ENCODE data around the gene TUBA8. TPM values are rescaled to one million over a fixed set of nuclear protein-coding genes. Genes with fewer than 3 reads are reported as not detected.

The TUBA8 gene
- total RNA-seq, 2 donors from 2014 or later, result 1.3 to 2.9 TPM

- 89% methylated on average over 8 of the region's 8 CpGs for WGBS
- H3K4me1 ChIP-seq (replicated peaks), result peaks cover 4% of the 10 kb centered on the region
- DNase-seq (ENCODE audit: low spot score), result no peak
- H3K36me3 ChIP-seq, result no peaks in the 10 kb centered on the region
- no peak overlapping the region for H3K4me3 ChIP-seq
- intact Hi-C loops (cut with DNase I), result no loop called here
- no peaks in the 10 kb centered on the region for H3K27me3 ChIP-seq (replicated peaks; ENCODE audit: insufficient read depth)
- TF ChIP-seq POLR2A (IDR thresholded peaks at IDR 0.05) (no peak), CTCF (IDR thresholded peaks at IDR 0.05) (no peak), POLR2AphosphoS5 (IDR thresholded peaks at IDR 0.05) (no peak)
- H3K9me3 ChIP-seq, result no peaks in the 10 kb centered on the region
- H3K27ac ChIP-seq, result no peak overlapping the region
Observed at GRCh38 chr22:18115906-18116371, 5.3 kb downstream of the TUBA8 start.

DNA sequence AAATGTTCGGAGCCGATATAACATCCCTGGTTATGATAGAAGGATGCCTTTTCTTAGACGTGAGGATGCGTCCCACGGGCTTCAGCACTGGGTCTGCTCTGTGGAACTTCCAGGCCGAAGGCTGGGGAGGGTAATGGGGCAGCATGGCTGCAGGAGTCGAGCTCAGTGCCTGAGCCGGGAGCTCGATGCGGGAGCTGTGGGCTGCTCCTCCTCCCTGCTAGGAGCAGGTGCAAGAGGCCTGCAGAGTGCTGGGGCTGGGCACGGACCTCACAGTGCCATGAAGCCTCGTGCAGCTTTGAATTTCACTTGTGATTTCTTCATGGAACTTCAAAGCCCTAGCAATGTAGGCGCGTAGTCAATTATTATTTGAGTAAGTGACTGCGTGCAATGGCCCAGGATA is 6.0 kb downstream of the TUBA8 start:
- Histone ChIP-seq H3K4me3 (no peak overlapping the region), H3K36me3 (no peaks in the 10 kb centered on the region), H3K4me1 (replicated peaks) (no peaks in the 10 kb centered on the region), H3K27ac (no peak overlapping the region), H3K9me3 (no peaks in the 10 kb centered on the region), H3K27me3 (replicated peaks; ENCODE audit: insufficient read depth) (no peaks in the 10 kb centered on the region)
- intact Hi-C loops (cut with DNase I), result no loop called here
- 88% methylated on average over 15 of the region's 15 CpGs for WGBS
- DNase-seq (ENCODE audit: low spot score), result no peak
- TF ChIP-seq POLR2AphosphoS5 (IDR thresholded peaks at IDR 0.05) (no peak), CTCF (IDR thresholded peaks at IDR 0.05) (no peak), POLR2A (IDR thresholded peaks at IDR 0.05) (no peak)

DNA sequence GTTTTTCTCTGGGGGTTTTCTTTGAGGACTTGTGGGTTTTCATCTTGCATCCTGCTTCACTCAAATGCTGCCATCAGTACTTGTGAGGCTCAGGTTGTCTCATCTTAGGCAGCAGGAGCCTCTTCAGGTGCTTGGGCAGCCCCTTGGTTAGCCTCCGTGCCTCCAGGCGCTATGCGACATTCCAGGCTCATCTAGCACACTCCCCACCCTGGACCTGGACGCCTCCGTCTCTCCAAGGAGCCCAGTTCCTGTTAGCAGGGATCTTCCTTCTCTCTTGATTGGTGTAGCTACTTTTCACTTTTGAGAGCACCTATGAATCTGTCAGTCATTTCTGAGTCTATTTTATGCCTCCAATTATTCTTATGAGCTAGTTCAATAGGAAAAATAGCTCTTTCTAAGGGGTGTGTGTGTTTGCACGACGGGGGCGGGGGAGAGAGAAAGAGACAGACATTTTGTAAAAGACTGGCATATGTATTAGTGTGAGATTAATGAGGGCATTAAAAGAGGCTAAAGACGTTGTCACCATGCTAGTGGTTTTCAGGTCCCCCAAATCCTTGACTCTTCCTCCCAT is 7.8 kb downstream of the TUBA8 start:
- H3K9me3 ChIP-seq, result no peaks in the 10 kb centered on the region
- TF ChIP-seq CTCF (IDR thresholded peaks at IDR 0.05) (no peak), POLR2A (IDR thresholded peaks at IDR 0.05) (no peak), POLR2AphosphoS5 (IDR thresholded peaks at IDR 0.05) (no peak)

GRCh38 chr22:18119409-18120110 is 9.0 kb downstream of the TUBA8 start:
- H3K4me1 ChIP-seq (replicated peaks), result no peaks in the 10 kb centered on the region
- no peak overlapping the region for H3K27ac ChIP-seq
- TF ChIP-seq CTCF (IDR thresholded peaks at IDR 0.05) (no peak), POLR2AphosphoS5 (IDR thresholded peaks at IDR 0.05) (no peak), POLR2A (IDR thresholded peaks at IDR 0.05) (no peak)
- intact Hi-C loops (cut with DNase I), result no loop called here
- H3K9me3 ChIP-seq, result no peaks in the 10 kb centered on the region
- no peak overlapping the region for H3K4me3 ChIP-seq
- H3K27me3 ChIP-seq (replicated peaks; ENCODE audit: insufficient read depth), result no peaks in the 10 kb centered on the region
- 80% methylated on average over 16 of the region's 18 CpGs for WGBS
- DNase-seq (ENCODE audit: low spot score), result no peak
- no peaks in the 10 kb centered on the region for H3K36me3 ChIP-seq

More for the DNA sequence above, 7.8 kb downstream of the TUBA8 start:
- intact Hi-C loops (cut with DNase I), result no loop called here
- no peaks in the 10 kb centered on the region for H3K4me1 ChIP-seq (replicated peaks)
- WGBS, result 80% methylated on average over 9 of the region's 9 CpGs
- no peaks in the 10 kb centered on the region for H3K27me3 ChIP-seq (replicated peaks; ENCODE audit: insufficient read depth)
- DNase-seq (ENCODE audit: low spot score), result no peak
- H3K4me3 ChIP-seq, result no peak overlapping the region
- H3K36me3 ChIP-seq, result no peaks in the 10 kb centered on the region
- no peak overlapping the region for H3K27ac ChIP-seq

DNA sequence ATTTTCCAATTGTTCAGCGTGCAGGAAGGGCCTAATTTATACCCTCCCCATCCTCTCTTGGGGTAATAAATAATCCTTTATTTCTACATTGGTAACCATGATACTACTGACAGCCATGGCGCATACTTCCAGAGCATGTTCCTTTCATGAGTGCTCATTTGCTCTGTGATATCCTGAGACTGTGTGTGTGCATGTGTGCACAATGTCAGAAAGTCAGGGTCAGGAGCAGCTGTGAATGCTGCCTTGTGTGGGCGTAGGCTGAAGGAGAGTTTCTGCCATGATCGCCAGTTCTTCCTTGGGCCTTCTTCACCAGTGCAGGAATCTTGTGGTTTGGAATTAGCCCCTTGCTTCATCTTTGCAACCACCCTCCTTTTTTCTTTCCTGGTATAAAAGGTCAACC is 10.2 kb downstream of the TUBA8 start:
- no peak overlapping the region for H3K4me3 ChIP-seq
- intact Hi-C loops (cut with DNase I), result no loop called here
- no peak for TF ChIP-seq POLR2AphosphoS5 (IDR thresholded peaks at IDR 0.05)
- DNase-seq (ENCODE audit: low spot score), result no peak
- no peaks in the 10 kb centered on the region for H3K27me3 ChIP-seq (replicated peaks; ENCODE audit: insufficient read depth)
- 98% methylated on average over 4 of the region's 4 CpGs for WGBS
- H3K4me1 ChIP-seq (replicated peaks), result no peaks in the 10 kb centered on the region
- H3K9me3 ChIP-seq, result no peaks in the 10 kb centered on the region
- H3K27ac ChIP-seq, result no peak overlapping the region
- no peaks in the 10 kb centered on the region for H3K36me3 ChIP-seq
